Spleen (tissue), 11 donors: ENCODE results near the gene SMIM1. TPM values are rescaled to one million over a fixed set of nuclear protein-coding genes. Genes with fewer than 3 reads are reported as not detected.
A peak's percentile ranks its signal among the peaks of the same experiment; 100 is the strongest.

ENCODE experiments used
- DNase-seq: peaks from one replicate; pipeline ENCODE4 v3.0.0-alpha.2; 2020
- H3K27ac ChIP-seq, 8 donors: fragments of 200-600 bp; sonication (generic) in 7 of 8; 1 replicate in 4 of 8; 2 replicates in 4 of 8; pipeline versions ENCODE4 v1.5.0 to v1.8.0; 2016 to 2021; ENCODE audit warnings: inconsistent platforms in 4 of 8, mild to moderate bottlenecking in 4 of 8, moderate library complexity in 1 of 8
- H3K27me3 ChIP-seq, 7 donors: fragments of 200-600 bp; sonication (generic) in 6 of 7; replicated peaks in 1 of 7; 1 replicate in 4 of 7; 2 replicates in 3 of 7; pipeline versions ENCODE4 v1.5.0 to v1.8.0; 2016 to 2021; ENCODE audit warnings: inconsistent platforms in 3 of 7, mild to moderate bottlenecking in 1 of 7
- H3K36me3 ChIP-seq, 6 donors: fragments of 200-600 bp; sonication (generic) in 5 of 6; 1 replicate in 4 of 6; 2 replicates in 2 of 6; pipeline versions ENCODE4 v1.5.0 to v1.8.0; 2016 to 2021; ENCODE audit warnings: inconsistent platforms in 2 of 6
- H3K4me1 ChIP-seq, 6 donors: fragments of 200-600 bp; sonication (generic) in 5 of 6; 1 replicate in 3 of 6; 2 replicates in 3 of 6; pipeline versions ENCODE4 v1.5.0 to v1.8.0; 2016 to 2021; ENCODE audit warnings: inconsistent platforms in 3 of 6
- H3K4me3 ChIP-seq, 8 donors: fragments of 200-600 bp; sonication (generic) in 7 of 8; 1 replicate in 4 of 8; 2 replicates in 4 of 8; pipeline versions ENCODE4 v1.5.0 to v1.8.0; 2016 to 2021; ENCODE audit warnings: inconsistent platforms in 4 of 8, mild to moderate bottlenecking in 4 of 8, moderate library complexity in 2 of 8
- H3K9me3 ChIP-seq, 8 donors: fragments of 200-600 bp; sonication (generic) in 7 of 8; 1 replicate in 4 of 8; 2 replicates in 4 of 8; pipeline versions ENCODE4 v1.5.0 to v1.8.0; 2016 to 2021; ENCODE audit warnings: inconsistent platforms in 4 of 8
- CTCF ChIP-seq, 11 experiments: fragments of 200-600 bp in 7 of 11; fragments of 450-650 bp in 4 of 11; sonication (generic) in 4 of 11; IDR thresholded peaks in 8 of 11; conservative IDR thresholded peaks in 3 of 11; 1 replicate in 7 of 11; 2 replicates in 4 of 11; pipeline versions ENCODE4 v1.4.0 to v1.8.0; 2016 to 2021; ENCODE audit warnings: antibody characterized with exemption in 11 of 11, inconsistent platforms in 4 of 11, mild to moderate bottlenecking in 1 of 11
- POLR2A ChIP-seq, 3 donors: fragments of 450-650 bp; IDR thresholded peaks; one replicate each; pipeline ENCODE4 v1.5.1; 2017; ENCODE audit warnings: antibody characterized with exemption in 3 of 3, mild to moderate bottlenecking in 1 of 3
- POLR2AphosphoS5 ChIP-seq, 3 donors: sonication (generic); formaldehyde crosslinking; IDR thresholded peaks; one replicate each; pipeline ENCODE4 v1.5.1; 2017; ENCODE audit warnings: antibody characterized with exemption in 3 of 3
- WGBS, 5 donors: extraction: QIAGEN DNeasy Blood & Tissue Kit in 3 of 5; methylation state at CpG; one replicate each; pipeline versions ENCODE4 v1.1.5 to v1.1.7; 2013 to 2018; 5-methylcytosine and 5-hydroxymethylcytosine counted together
- intact Hi-C: fragments of 100-400 bp; cut with DNase I; formaldehyde crosslinking; loops from one replicate; pipeline ENCODE4 v1.15.0; 2023; ENCODE audit warnings: low total_unique reads
- polyA plus RNA-seq, 3 donors: library from polyadenylated mRNA; stranded (reverse); fragments of 200-250 nt; gene quantifications; one replicate each; pipeline ENCODE4 v1.2.1, GENCODE V29; 2013
- total RNA-seq, 7 donors: library from RNA; depleted of rRNA in 3 of 7; stranded (reverse); fragments of >200 nt in 3 of 7; fragmentation: NEBNext Ultra II Directional in 4 of 7; extraction: Animal tissue kit (Norgen Biotek cat#: 25700) in 4 of 7; gene quantifications; one replicate each; pipeline versions ENCODE4 v1.1.0 to v1.2.1, GENCODE V29; 2016 to 2021
- donor health status: healthy with polysubstance abuse.
- donor health status: DM: no; HTN: no; CAD: no; lungs with moderate emphysema.
- donor health status: DM: no; HTN: no; CAD: no.
- donor health status: Bipolar disorder and iron deficiency.
- donor health status: healthy.
- donor health status: DM: no; HTN: no; CAD: no.
- donor health status: DM: yes; HTN: yes; CAD: no.

SMIM1 gene
- total and polyA plus RNA-seq, 10 donors = 2.0 to 12.7 (median 4.6) TPM; not detected in 1

GRCh38 chr1:3777647-3778589 lies 5.4 kb downstream of the SMIM1 start:
- intact Hi-C loops = no loop called here
- TF ChIP-seq POLR2AphosphoS5 (IDR thresholded peaks at IDR 0.05) = peak in 1 of 3 donors; percentile 30
- no peak for TF ChIP-seq POLR2A (IDR thresholded peaks at IDR 0.05)

GRCh38 chr1:3778590-3779264 lies 6.2 kb downstream of the SMIM1 start:
- Histone ChIP-seq H3K4me1 (peaks cover 9 to 27% (median 23%) of the 10 kb centered on the region in 6 donors), H3K9me3 (no peaks in the 10 kb centered on the region), H3K27ac (no peak overlapping the region), H3K4me3 (no peak overlapping the region), H3K27me3 (no peaks in the 10 kb centered on the region), H3K36me3 (peaks cover 6 to 61% (median 51%) of the 10 kb centered on the region in 6 donors)
- 69 to 88% (median 83%) methylated on average over 8 to 14 of the region's 14 CpGs for WGBS, 5 donors
- TF ChIP-seq CTCF (IDR thresholded peaks at IDR 0.05 in 8 of 11, conservative IDR thresholded peaks at IDR 0.05 in 3 of 11) (no peak), POLR2A (IDR thresholded peaks at IDR 0.05) (no peak), POLR2AphosphoS5 (IDR thresholded peaks at IDR 0.05) (no peak)
- peak; percentile 56 for DNase-seq
- intact Hi-C loops = no loop called here

More at GRCh38 chr1:3777647-3778589, 5.4 kb downstream of the SMIM1 start:
- Histone ChIP-seq H3K36me3 (peaks cover 6 to 53% (median 43%) of the 10 kb centered on the region in 6 donors), H3K27me3 (peaks cover 0 to 6% (median 0%) of the 10 kb centered on the region in 7 donors), H3K9me3 (no peaks in the 10 kb centered on the region), H3K27ac (no peak overlapping the region), H3K4me3 (no peak overlapping the region), H3K4me1 (peaks cover 16 to 35% (median 30%) of the 10 kb centered on the region in 6 donors)
- WGBS, 5 donors = 81 to 96% (median 88%) methylated on average over 9 to 20 of the region's 20 CpGs
- DNase-seq = peak; percentile 74

DNA sequence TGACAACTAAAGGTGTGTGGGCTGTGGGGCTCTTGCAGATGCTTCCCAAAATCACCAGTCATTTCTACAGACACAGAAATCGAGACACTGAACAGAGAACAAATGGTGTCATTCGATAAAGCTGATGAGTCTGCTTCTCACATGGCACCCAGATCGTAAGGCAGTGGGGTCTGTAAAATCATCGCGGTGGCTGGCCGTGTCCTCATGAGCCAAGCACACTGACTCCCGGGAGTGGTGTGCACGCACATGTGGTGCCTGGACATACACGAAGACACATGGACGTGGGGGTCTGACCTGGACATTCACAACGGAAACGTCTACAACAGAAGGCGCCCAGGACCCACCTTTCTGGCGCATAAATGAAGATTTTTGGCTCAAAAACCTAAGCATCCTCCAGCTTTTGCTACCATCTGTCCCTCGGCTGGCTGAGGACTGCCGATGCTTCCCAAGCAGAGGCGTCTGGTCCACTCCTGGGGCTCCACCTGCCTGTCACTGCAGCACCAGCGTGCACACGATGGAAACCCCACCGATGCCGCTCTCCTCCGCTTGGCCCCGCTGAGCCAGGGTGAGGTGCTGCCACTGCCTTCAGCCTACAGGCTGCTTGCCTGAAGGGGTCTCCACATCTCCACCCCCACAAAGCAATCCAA lies 6.8 kb downstream of the SMIM1 start:
- Histone ChIP-seq H3K4me3 (no peak overlapping the region), H3K36me3 (peaks cover 6 to 67% (median 57%) of the 10 kb centered on the region in 6 donors), H3K27me3 (no peaks in the 10 kb centered on the region), H3K9me3 (no peaks in the 10 kb centered on the region), H3K4me1 (peaks cover 9 to 20% (median 17%) of the 10 kb centered on the region in 6 donors), H3K27ac (no peak overlapping the region)
- 91 to 96% (median 93%) methylated on average over 16 to 23 of the region's 23 CpGs for WGBS, 5 donors
- DNase-seq = peak; percentile 39
- peak in 1 of 3 donors; percentile 10 for TF ChIP-seq POLR2AphosphoS5 (IDR thresholded peaks at IDR 0.05)
- TF ChIP-seq CTCF (IDR thresholded peaks at IDR 0.05 in 8 of 11, conservative IDR thresholded peaks at IDR 0.05 in 3 of 11) = no peak
- TF ChIP-seq POLR2A (IDR thresholded peaks at IDR 0.05) = no peak
- intact Hi-C loops = no loop called here

DNA sequence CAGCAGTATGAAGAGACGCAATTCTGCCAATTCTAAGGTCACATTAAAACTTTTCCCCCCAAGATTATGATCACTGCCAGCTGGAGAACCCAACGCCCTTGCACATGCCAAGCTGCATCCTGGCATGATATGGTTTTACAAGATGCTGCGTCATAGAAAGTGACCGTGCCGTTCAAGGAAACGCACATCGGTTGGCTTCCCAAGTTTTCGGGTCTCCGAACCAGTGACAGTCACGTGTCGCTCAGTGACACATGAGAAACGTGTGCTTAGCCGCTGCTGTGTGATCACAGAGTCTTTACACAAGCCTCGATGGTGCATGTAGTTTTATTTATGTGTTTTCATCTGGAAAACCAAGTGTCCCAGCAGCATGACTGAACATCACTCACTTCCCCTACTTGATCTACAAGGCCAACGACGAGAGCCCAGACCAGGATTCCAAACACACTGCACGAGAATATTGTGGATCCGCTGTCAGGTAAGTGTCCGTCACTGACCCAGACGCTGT lies 7.4 kb downstream of the SMIM1 start:
- H3K36me3 ChIP-seq = peaks cover 6 to 73% (median 63%) of the 10 kb centered on the region in 6 donors
- no peak overlapping the region for H3K4me3 ChIP-seq
- peak; percentile 47 for DNase-seq
- 90 to 96% (median 92%) methylated on average over 20 of the region's 20 CpGs for WGBS, 5 donors
- H3K9me3 ChIP-seq = no peaks in the 10 kb centered on the region
- no peak overlapping the region for H3K27ac ChIP-seq
- intact Hi-C loops = no loop called here
- peaks cover 9 to 16% (median 11%) of the 10 kb centered on the region in 6 donors for H3K4me1 ChIP-seq
- TF ChIP-seq POLR2AphosphoS5 (IDR thresholded peaks at IDR 0.05) = no peak
- TF ChIP-seq POLR2A (IDR thresholded peaks at IDR 0.05) = no peak
- no peak for TF ChIP-seq CTCF (IDR thresholded peaks at IDR 0.05 in 8 of 11, conservative IDR thresholded peaks at IDR 0.05 in 3 of 11)
- H3K27me3 ChIP-seq = no peaks in the 10 kb centered on the region
